Measurements from ENCODE around the gene IGSF10. TPM values are rescaled to one million over a fixed set of nuclear protein-coding genes. Genes with fewer than 3 reads are reported as not detected.

Gene IGSF10
- total and polyA plus RNA-seq, 10 of the 15 experiments (the other 5 are each of a cell fraction or from before 2014, with no cell fraction given), result under 0.01 to 0.18 (median 0.03) TPM; not detected in 2

DNA sequence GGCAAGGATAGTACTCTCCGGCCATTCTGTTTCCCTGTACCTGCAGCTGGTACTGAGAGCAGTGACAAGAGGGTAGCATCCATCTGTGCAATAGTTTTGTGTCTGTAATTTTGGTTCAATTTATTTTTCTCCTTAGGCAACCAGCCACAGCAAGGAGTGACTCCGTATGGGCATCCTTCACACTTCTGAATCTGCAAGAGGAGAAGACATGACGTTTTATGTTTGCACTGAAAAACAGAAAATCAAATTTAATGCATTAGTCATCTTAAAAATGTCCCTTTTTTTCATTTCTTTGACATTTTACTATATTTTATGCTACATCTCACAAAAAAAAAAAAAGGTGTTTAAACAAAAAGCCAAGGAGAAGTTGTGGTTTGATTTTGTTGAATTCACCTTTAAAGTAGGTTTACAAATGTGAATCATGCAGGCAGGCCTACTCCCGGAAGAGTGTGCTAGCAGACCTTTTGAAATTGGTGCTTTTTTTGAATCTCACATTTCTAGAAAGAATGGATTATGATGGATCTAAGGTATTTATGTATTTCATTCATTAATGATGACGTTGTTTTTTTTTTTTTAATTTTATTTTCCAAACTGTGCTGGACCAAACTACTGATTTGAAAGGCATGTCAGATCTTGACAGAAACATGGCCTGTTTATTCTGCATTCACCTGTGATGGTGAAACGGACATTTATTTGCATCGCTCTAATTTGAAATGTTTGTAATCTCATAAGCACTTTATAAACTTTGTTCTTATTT lies 28.1 kb downstream of the IGSF10 start:
- in situ Hi-C loops (cut with MboI) (loop anchor here (10.0 kb wide), 1 partner anchor 402 kb away; no protein-coding TSS in a partner anchor), intact Hi-C loops (cut with micrococcal nuclease; ENCODE audit: unreplicated experiment) (no loop called here)
- H3K4me2 ChIP-seq (ENCODE audit: control insufficient read depth, insufficient read depth), result no peak overlapping the region
- H3K9me3 ChIP-seq (replicated peaks; ENCODE audit: control insufficient read depth, insufficient read depth, low read length), result no peaks in the 10 kb centered on the region
- no peak for DNase-seq (ENCODE audit: low read depth, low spot score)
- SMC1A ChIA-PET (ENCODE audit: uncharacterized antibody, unreplicated experiment), result interaction anchor here (1.5 kb wide), 1 partner anchor 48 kb away, joined by 4 read pairs; the partner anchor contains the start of gene P2RY12
- BruUV-seq (replicated peaks), result no TSS peak
- H3K36me3 ChIP-seq (ENCODE audit: control insufficient read depth in 2 of 2, insufficient read depth in 2 of 2, low read length in 1 of 2), result no peaks in the 10 kb centered on the region
- WGBS (ENCODE audit: insufficient coverage, insufficient replicate concordance, low lambda C conversion rate, missing lambda C conversion rate), result 28% methylated on average over 7 of the region's 7 CpGs
- FAIRE-seq, result no peak
- CTCF ChIA-PET, result no interaction called here
- H4K20me1 ChIP-seq (ENCODE audit: control insufficient read depth, insufficient read depth), result no peaks in the 10 kb centered on the region
- no peaks in the 10 kb centered on the region for H3K4me1 ChIP-seq (ENCODE audit: control insufficient read depth, insufficient read depth, low read length)
- H2AFZ ChIP-seq (ENCODE audit: control insufficient read depth, low read depth, low read length), result no peak overlapping the region
- no peaks in the 10 kb centered on the region for H3K27me3 ChIP-seq (replicated peaks in 1 of 2; ENCODE audit: control insufficient read depth in 2 of 2, insufficient read depth in 2 of 2, low read length in 1 of 2)
- TF ChIP-seq YBX1 (IDR thresholded peaks at IDR 0.05) (no peak), TAF1 (IDR thresholded peaks at IDR 0.05; ENCODE audit: borderline replicate concordance, low read depth, low read length) (no peak), EED (IDR thresholded peaks at IDR 0.05; ENCODE audit: low read depth) (no peak), DPF2 (IDR thresholded peaks at IDR 0.05) (no peak), POU2F2 (IDR thresholded peaks at IDR 0.05; ENCODE audit: borderline replicate concordance, low read depth, low read length) (no peak), SREBF1 (IDR thresholded peaks at IDR 0.05; ENCODE audit: low read length) (no peak), LARP7 (IDR thresholded peaks at IDR 0.05) (no peak), REST (IDR thresholded peaks at IDR 0.05; ENCODE audit: low read depth, low read length) (no peak), CREB1 (IDR thresholded peaks at IDR 0.05; ENCODE audit: low read depth) (no peak), KAT2A (conservative IDR thresholded peaks at IDR 0.05; ENCODE audit: control insufficient read depth, low read depth, low read length) (no peak), ZNF274 (IDR thresholded peaks at IDR 0.05; ENCODE audit: insufficient read depth, insufficient read length) (no peak), TCF7 (IDR thresholded peaks at IDR 0.05; ENCODE audit: borderline replicate concordance) (no peak), STAT1 (conservative IDR thresholded peaks at IDR 0.05) (no peak), JUNB (IDR thresholded peaks at IDR 0.05) (no peak), TBL1XR1 (IDR thresholded peaks at IDR 0.05; ENCODE audit: low read depth, low read length) (no peak)
- TF ChIP-seq, protein P1, sequence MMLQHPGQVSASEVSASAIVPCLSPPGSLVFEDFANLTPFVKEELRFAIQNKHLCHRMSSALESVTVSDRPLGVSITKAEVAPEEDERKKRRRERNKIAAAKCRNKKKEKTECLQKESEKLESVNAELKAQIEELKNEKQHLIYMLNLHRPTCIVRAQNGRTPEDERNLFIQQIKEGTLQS (IDR thresholded peaks at IDR 0.05; ENCODE audit: borderline replicate concordance, extremely low read depth, low read depth, low read length), result no peak
- TF ChIP-seq, protein P2, sequence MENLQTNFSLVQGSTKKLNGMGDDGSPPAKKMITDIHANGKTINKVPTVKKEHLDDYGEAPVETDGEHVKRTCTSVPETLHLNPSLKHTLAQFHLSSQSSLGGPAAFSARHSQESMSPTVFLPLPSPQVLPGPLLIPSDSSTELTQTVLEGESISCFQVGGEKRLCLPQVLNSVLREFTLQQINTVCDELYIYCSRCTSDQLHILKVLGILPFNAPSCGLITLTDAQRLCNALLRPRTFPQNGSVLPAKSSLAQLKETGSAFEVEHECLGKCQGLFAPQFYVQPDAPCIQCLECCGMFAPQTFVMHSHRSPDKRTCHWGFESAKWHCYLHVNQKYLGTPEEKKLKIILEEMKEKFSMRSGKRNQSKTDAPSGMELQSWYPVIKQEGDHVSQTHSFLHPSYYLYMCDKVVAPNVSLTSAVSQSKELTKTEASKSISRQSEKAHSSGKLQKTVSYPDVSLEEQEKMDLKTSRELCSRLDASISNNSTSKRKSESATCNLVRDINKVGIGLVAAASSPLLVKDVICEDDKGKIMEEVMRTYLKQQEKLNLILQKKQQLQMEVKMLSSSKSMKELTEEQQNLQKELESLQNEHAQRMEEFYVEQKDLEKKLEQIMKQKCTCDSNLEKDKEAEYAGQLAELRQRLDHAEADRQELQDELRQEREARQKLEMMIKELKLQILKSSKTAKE (IDR thresholded peaks at IDR 0.05; ENCODE audit: low read depth, poor library complexity, severe bottlenecking), result no peak
- POLR2A ChIA-PET, result no interaction called here
- no peak overlapping the region for H3K9ac ChIP-seq (ENCODE audit: control insufficient read depth, insufficient read depth, low read length)
- no peaks in the 10 kb centered on the region for H3K79me2 ChIP-seq (ENCODE audit: control insufficient read depth, insufficient read depth, low read length)
- H3K27ac ChIP-seq (ENCODE audit: control insufficient read depth, insufficient read depth), result no peak overlapping the region
- no peak overlapping the region for H3K4me3 ChIP-seq
- RAD21 ChIA-PET (ENCODE audit: unreplicated experiment), result no interaction called here
- ATAC-seq, result no peak
